Stimulated activated CD4-positive, alpha-beta T cell treated with anti-CD3 and anti-CD28 coated beads, Interleukin-12 subunit alpha, Interleukin-12 subunit beta, amount 100 ng/mL, for 48 hours (primary cell): Measurements from ENCODE around the gene KNCN.

ENCODE experiments used
- DNase-seq, 3 donors: peaks; one replicate each; pipeline ENCODE4 v3.0.0-alpha.2; 2020; ENCODE audit warnings: low read depth in 2 of 3, low spot score in 1 of 3

KNCN gene

GRCh38 chr1:46525253-46525983 is 26.0 kb downstream of the KNCN start:
- no peak for DNase-seq

- no peak for DNase-seq
These were observed 26.6 kb downstream of the KNCN start for GRCh38 chr1:46524843-46525242.

DNA sequence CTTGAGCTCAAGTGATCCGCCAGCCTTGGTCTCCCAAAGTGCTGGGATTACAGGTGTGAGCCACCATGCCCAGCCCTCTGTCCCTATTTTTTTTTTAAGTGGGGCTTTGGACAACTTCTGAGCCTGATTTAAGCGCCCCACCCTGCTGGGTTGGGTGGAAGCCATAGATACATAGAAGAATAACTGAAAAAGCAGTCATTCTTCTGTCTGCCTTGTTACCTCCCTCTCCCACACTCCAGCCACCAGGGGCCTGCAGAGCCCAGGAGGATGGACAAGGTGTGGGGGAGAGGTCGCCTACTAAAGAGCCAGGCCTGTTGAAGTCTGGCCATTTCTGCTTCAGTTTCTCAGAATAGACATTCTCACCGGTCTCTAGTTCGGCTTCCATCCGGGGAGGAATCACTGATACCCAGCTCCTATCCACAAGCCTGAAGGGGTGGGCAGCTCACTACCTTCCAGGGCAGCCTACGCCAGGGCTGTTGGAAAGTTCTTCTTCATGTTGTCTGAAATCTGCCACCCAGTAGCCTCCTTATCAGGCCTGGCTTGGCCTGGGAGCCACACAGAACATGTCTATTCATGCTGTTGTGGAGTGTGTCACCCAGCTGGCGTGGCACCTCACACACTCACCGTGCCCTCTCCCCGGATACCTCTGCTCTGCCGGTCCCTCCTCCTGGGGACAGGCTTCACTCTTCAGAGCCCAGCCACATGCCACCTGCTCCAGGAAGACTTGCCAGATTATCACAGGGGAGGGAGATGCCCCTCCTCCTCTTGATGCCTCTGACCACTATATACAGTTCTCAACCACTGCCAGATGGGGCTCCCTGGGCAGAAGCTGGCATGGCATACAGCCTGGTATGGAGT is 27.7 kb downstream of the KNCN start:
- DNase-seq: no peak

GRCh38 chr1:46522969-46523320 is 28.5 kb downstream of the KNCN start:
- DNase-seq: no peak

DNA sequence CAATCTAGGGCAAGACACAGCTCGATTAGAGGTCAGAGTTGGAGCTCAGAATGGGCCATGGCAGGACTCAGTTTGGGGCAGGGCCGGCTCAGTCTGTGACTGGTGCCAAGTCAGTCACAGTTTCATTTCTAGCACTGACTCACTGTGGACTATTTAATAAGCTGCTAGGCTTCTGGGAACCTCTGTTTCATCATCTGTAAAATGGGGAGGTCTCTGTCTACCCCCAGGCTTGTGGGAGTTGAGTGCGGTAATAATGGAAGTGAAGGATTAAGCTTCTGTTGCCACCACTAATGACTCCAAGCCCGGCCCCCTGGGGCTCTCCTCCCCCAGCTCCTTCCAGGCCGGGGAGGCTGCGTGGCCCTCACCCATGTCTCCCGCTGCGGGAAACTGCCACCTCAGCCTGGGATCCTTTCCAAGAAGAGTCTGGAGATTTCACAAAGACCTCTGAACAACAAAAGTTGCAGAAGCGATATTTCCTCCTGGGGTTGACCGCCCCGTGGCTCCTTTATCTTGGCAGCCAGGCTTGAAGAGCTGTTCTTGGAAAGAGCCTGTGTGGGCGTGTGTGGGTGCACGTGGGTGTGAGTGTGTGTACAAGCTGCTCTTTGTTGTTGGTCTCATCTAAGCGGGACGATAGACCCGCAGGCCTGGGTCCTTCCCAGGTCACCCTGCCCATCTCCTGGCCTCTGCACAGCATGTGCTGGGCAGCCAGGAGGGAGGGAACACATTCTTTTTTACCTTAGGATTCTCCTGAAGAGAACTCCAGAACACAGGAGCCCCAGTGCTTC is 29.1 kb downstream of the KNCN start:
- DNase-seq: peak in 2 of 3 donors; percentile 22 to 41

DNA sequence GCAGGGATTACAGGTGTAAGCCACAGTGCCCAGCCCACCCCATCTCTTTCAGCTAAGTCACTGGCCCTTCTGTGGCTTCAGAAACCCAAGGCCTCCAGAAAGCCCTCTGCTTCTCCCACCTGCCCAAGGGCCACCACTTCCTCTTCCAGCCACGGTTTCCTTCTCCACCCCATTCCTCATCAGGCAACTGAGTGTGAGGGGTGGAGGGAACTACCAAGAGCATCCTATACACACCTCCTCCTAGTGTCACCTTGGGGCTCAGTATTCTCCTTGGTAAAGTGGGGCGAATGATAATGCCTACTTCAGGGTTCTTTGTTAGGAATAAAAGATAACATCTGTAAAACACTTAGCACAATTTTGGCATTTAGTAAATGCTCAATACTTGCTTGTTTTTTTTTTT is 30.0 kb downstream of the KNCN start:
- no peak for DNase-seq

- DNase-seq: no peak
These were observed 31.2 kb downstream of the KNCN start for GRCh38 chr1:46520063-46520911.

DNA sequence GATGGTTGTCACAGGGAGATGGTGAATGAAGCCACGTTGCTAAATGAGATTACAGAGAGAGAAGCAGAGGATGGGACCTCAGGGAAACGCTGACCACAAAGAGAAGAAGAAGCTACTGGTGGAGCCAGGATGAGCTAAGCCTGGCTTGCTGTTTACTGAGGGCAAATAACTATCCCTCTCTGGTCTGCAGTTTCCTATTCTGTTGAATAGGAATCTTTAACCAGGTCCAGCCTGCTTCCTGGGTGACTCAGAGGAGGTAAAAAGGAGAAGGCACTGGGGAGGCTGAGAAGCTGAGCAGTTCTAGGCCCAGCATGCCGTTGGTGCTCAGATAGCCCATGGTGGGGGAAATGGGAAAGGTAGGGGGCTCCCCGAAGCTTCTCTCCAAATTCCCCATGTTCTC is 32.2 kb downstream of the KNCN start:
- DNase-seq: no peak

- no peak for DNase-seq
These were observed 33.4 kb downstream of the KNCN start for GRCh38 chr1:46517932-46518498.

DNA sequence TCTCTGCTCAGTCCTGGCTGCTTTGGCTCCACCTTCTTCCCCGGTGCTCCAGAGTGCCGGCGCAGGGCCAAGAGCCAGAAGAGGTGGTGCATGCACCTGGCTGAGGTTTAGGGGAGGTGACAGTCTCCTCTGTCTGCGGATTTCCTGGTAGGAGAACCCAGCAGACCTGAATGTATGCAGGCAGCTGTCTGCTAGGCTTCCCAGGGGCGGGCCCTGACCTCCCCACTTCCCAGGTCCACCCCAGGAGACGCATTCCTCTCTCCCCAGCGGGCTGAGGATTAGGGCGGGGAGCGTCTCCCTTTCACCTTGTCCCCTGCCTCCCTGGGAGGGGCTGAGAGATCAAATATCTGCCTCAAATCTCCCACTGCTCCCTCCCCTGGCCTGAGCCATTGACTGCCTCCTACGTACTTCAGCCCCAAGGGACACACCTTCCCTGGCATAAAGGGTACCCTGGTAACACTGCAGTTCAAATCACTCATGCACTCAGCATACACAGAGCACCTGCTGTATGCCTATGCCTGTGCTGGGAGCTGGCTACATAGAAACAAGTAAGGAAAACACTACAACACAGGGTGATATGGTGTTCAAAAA is 34.3 kb downstream of the KNCN start:
- DNase-seq: no peak

DNA sequence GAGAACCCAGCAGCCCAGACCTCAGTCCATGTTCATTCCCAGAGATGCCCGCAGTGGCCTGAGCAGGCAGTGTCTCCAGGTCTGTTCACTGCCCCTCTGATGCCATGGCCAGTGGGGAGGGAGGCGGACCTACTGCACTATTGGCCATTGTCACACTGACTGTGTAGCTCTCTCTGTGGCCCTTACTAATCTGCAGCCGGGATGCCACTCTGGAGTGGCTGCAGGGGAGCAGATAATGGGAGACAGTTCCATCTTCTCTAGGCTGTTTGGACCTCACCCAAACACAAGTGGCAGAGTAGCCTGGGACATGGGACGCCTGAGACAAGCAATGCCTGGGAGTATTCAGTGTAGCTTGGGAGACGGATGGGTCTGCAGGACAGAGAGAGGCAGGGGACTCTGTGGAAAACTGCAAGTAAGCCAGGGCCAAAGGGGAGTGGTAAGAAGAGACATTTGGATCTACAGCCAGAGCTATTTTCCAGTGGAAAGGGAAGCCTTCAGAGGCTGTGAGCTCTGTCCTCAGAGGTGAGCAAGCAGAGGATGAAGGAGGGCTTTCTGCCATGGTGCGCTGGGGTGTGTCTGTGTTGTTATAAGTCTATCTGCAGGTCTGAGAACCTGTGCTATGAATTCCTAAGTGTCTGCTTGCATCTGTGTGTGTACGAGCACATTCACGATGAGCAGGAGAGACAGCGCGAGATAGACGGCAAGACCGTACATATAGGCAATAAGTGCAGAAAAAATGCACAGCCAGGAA is 35.1 kb downstream of the KNCN start:
- DNase-seq: no peak

GRCh38 chr1:46515576-46515975 is 35.9 kb downstream of the KNCN start:
- no peak for DNase-seq

DNA sequence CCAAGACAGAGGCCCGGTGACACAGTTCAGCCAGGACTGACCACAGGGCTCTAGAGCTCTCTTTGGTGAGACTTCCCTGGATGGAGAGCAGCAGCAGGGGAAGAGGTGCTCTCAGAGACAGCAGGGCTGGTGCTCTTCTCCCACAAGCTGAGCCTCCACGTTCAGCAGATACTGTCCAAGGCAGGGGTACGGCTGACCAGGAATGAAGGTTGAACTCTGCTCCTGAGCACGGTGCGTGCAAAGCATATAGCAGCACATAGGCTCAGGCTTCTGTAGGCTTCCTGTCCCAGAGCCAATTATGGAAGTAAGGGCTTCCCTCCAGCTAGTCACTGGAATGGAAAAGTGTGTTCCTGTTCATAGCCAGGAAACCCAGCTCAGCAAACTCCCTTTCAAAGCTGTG is 37.9 kb downstream of the KNCN start:
- no peak for DNase-seq

- no peak for DNase-seq
These were observed 38.7 kb downstream of the KNCN start for GRCh38 chr1:46512792-46513190.

GRCh38 chr1:46512135-46512791 is 39.2 kb downstream of the KNCN start:
- DNase-seq: no peak

- DNase-seq: no peak
These were observed 40.5 kb downstream of the KNCN start for GRCh38 chr1:46510998-46511365.

DNA sequence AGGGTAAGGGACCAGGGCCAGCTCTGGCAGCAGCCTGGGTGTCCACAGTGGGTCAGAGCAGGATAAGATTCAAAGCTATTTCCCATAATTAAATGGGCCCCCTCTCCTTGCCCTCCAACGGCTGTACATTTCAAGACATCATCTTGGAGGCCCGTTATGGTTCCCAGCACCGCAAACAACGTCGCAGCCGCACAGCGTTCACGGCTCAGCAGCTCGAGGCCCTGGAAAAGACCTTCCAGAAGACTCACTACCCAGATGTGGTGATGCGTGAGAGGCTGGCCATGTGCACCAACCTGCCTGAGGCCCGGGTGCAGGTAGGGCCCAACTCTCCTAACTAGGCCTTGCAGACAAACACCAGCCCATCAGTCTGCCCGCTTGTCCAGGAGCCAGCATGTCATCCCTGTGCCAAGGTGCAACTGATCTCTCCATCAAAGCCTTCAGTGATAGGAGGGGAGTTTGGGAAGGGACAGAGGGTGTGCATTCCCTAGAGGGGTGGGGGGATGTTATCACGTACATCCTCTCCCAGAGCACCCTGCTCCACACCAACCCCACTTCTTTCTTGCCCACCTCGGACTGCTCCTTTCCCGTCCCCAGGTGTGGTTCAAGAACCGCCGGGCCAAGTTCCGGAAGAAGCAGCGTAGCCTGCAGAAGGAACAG is 41.0 kb downstream of the KNCN start:
- DNase-seq: no peak

DNA sequence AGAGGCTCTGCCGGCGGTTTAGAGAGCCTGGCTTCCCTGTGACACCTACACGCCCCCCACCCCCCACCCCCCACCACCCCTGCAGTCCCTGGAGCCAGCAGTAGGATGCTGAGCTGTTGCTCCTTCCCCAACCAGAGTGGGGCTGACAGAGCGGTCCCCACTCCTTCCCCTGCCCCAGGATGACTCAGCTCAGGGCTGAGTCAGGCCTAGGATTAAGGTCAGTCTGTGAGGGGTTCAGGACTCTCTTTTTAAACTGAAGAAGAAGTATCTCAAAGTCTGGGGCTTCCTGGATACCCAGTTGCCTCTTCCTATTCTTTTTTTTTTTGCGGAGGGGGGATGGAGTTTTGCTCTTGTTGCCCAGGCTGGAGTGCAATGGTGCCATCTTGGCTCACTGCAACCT is 42.7 kb downstream of the KNCN start:
- DNase-seq: no peak
